ENCODE measurements around the gene CAMSAP1. TPM values are rescaled to one million over a fixed set of nuclear protein-coding genes. Genes with fewer than 3 reads are reported as not detected.
A peak's percentile ranks its signal among the peaks of the same experiment; 100 is the strongest.

Gene CAMSAP1
- total RNA-seq, 1 donor from 2014 or later: 31.3 TPM

DNA sequence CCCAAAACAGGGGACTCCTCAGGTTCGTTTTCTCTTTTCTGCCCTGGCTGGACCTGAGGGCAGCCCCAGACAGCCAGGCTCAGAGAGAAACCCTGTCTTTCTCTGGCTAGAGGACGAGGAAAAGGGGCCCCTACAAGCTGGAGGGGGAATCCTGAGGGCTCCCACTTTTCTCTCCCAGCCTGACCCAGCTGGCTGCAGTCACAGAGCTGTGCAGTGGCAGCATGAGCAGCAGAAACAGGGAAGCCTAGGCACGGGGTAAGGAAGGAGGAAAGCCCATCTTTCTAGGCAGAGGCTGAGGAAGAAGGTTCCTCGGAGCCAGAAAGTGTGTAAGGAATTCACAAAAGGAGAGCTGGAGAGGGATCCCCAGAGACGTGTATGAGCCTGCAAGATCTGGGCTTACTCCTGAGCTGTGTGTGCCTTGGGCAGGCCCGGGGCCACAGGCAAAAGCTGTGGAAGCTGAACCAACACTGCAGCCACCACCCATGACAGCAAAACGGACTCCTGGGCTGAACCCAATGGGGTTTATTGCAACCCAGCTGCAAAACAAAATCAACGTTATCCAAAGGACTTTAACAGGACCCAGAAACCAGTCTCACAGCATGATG, 16.2 kb downstream of the CAMSAP1 start:
- H3K27me3 ChIP-seq (ENCODE audit: control insufficient read depth in 3 of 3, insufficient read depth in 3 of 3, low read length in 3 of 3): no peaks in the 10 kb centered on the region
- no peaks in the 10 kb centered on the region for H3K36me3 ChIP-seq (ENCODE audit: control insufficient read depth in 3 of 3, insufficient read depth in 3 of 3, low read length in 3 of 3)
- no peak overlapping the region for H3K27ac ChIP-seq (ENCODE audit: low read depth, low read length)
- peak overlapping the region in 1 of 3 donors; percentile 33 for H3K9ac ChIP-seq (ENCODE audit: low read depth in 1 of 3, low read length in 3 of 3)
- H3K4me1 ChIP-seq (ENCODE audit: control insufficient read depth in 3 of 3, insufficient read depth in 3 of 3, low read length in 3 of 3): peaks cover 35 to 65% (median 60%) of the 10 kb centered on the region in 3 donors
- no peak overlapping the region for H3K4me3 ChIP-seq (ENCODE audit: low read length in 3 of 3)
- H3K9me3 ChIP-seq (ENCODE audit: control insufficient read depth in 3 of 3, low read length in 3 of 3): no peaks in the 10 kb centered on the region

DNA sequence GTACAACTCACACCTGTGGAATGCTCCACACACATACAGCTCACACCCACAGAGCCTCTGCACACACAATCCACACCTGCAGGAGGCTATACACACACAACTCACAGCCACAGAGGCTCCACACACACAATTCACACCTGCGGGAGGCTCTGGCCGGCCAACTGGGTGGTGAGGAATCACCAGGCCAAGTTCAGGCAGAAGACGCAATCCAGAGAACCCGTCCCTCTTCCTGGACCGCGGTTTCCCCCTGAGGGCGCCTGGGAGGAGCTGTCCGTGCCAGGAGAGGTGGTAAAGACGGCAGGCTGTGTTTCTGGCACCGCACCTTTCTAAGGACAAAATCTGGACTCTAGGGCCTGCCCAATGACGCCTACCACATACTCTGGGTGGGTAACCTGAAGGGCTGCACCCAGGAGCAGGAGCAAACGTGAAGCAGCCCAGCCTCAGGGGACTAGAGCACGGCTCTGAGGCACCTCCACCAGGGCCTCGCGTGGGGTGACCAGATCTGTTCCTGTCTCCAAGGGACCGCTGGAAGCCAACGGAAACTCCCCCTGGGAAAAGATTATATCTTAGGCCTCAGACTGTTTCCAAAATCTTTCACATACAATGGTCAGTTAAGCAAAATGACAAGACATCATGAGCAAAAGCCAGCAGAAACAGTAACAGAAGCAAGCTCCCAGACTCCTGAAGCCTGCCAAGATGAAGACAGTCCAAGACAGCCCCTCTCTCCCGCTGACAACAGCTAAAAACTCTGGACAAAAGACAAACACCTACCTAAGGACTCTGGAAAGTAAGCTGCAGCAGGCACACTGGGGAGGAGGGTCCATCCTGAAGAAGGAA, 16.9 kb downstream of the CAMSAP1 start:
- H3K36me3 ChIP-seq (ENCODE audit: control insufficient read depth in 3 of 3, insufficient read depth in 3 of 3, low read length in 3 of 3): no peaks in the 10 kb centered on the region
- peak overlapping the region in 1 of 3 donors; percentile 33 for H3K9ac ChIP-seq (ENCODE audit: low read depth in 1 of 3, low read length in 3 of 3)
- no peaks in the 10 kb centered on the region for H3K9me3 ChIP-seq (ENCODE audit: control insufficient read depth in 3 of 3, low read length in 3 of 3)
- peaks cover 36 to 71% (median 62%) of the 10 kb centered on the region in 3 donors for H3K4me1 ChIP-seq (ENCODE audit: control insufficient read depth in 3 of 3, insufficient read depth in 3 of 3, low read length in 3 of 3)
- H3K27ac ChIP-seq (ENCODE audit: low read depth, low read length): no peak overlapping the region
- no peak overlapping the region for H3K4me3 ChIP-seq (ENCODE audit: low read length in 3 of 3)
- no peaks in the 10 kb centered on the region for H3K27me3 ChIP-seq (ENCODE audit: control insufficient read depth in 3 of 3, insufficient read depth in 3 of 3, low read length in 3 of 3)

DNA sequence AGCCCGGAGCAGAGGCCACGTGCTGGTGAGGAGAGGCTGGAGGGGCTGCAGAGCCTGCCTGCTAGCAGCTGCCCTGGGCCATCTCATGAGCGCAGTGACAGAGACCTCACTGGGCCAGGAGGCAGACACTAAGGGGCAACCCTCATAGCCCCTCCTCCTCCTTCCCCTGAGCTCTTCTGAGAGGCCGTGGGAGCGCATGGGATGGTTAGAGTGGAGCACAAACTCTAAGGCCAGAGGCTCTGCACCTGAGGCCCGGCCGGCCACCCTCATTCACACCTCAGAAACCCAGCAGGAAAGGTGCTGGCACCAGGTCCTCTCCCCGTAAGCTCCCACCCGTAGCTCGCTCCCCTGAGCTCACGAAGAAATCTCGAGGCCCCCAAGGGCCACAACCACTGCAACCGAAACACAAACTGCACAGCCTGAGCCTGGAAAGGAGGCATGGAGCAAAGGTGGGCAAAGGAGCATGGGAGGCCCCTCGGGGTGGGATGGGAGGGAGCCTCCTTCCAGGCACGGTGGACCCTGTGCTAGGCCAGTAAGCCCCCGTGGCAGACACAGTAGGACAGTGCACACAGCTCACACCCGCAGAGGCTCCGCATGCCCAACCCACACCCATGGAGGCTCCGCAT, 17.7 kb downstream of the CAMSAP1 start:
- peaks cover 36 to 78% (median 70%) of the 10 kb centered on the region in 3 donors for H3K4me1 ChIP-seq (ENCODE audit: control insufficient read depth in 3 of 3, insufficient read depth in 3 of 3, low read length in 3 of 3)
- peak overlapping the region in 1 of 3 donors; percentile 8 for H3K9ac ChIP-seq (ENCODE audit: low read depth in 1 of 3, low read length in 3 of 3)
- no peak overlapping the region for H3K4me3 ChIP-seq (ENCODE audit: low read length in 3 of 3)
- H3K27me3 ChIP-seq (ENCODE audit: control insufficient read depth in 3 of 3, insufficient read depth in 3 of 3, low read length in 3 of 3): no peaks in the 10 kb centered on the region
- no peaks in the 10 kb centered on the region for H3K9me3 ChIP-seq (ENCODE audit: control insufficient read depth in 3 of 3, low read length in 3 of 3)
- H3K27ac ChIP-seq (ENCODE audit: low read depth, low read length): no peak overlapping the region
- no peaks in the 10 kb centered on the region for H3K36me3 ChIP-seq (ENCODE audit: control insufficient read depth in 3 of 3, insufficient read depth in 3 of 3, low read length in 3 of 3)

DNA sequence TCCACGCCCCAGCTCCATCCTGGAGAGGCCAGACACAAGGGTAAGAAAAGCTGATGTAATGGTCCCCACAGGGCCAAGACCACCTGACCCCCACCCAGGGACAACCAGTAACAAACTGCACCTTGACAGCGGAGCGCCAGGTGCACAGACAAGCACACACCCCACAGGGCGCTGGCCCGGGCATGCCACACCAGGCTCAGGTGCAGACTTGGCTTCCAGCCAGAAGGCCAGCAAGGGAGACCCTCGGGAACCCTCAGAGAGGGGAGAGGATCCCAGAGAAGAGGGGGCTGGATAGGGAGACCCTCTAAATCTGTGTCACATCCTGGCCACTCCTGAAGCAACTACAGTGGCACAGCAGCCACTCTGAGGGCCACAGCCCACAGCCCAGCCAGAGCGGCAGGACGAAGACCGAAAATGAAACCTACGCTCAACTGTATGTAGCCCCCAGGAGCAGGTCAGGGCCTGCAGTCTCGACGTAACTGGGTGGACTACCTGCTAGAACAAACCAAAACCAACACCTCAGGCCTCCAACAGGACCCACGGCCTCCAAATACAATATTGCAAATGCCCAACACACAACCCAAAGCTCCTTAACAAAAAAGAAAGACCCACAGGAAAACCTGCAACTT, 18.5 kb downstream of the CAMSAP1 start:
- Histone ChIP-seq H3K27me3 (ENCODE audit: control insufficient read depth in 3 of 3, insufficient read depth in 3 of 3, low read length in 3 of 3) (no peaks in the 10 kb centered on the region), H3K36me3 (ENCODE audit: control insufficient read depth in 3 of 3, insufficient read depth in 3 of 3, low read length in 3 of 3) (no peaks in the 10 kb centered on the region), H3K4me3 (ENCODE audit: low read length in 3 of 3) (no peak overlapping the region), H3K9ac (ENCODE audit: low read depth in 1 of 3, low read length in 3 of 3) (peak overlapping the region in 1 of 3 donors; percentile 62), H3K9me3 (ENCODE audit: control insufficient read depth in 3 of 3, low read length in 3 of 3) (no peaks in the 10 kb centered on the region), H3K27ac (ENCODE audit: low read depth, low read length) (no peak overlapping the region), H3K4me1 (ENCODE audit: control insufficient read depth in 3 of 3, insufficient read depth in 3 of 3, low read length in 3 of 3) (peaks cover 32 to 79% (median 72%) of the 10 kb centered on the region in 3 donors)

DNA sequence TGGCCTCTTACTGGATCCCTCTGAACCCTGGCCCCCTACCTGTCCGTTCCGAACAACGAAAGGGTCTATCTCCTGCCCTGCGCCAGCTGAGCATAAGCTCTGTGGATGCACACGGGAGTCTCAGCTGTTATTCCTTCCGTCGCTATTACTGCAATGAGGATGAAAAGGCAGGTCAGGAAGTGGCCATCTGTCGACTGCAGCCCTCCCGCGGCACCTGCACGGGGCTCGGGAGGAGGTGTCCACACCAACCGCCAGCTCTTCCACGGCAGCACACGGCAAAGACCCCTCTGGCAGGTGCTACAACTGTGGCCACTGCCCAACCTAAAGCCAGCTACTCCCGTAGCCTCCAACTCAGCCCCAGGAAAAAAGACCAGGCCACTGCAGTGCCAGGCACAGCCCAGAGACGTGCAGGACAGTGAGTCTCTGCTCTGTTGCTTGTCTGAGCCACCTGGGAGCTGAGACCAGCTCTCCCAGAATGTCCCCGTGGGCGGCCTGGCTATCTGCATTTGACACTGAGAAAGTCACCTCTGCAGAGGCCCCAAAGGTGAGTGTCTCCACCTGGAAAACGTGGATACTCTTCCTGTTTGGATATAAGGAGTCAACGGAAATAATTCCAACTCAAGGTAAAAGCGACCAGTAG, 19.1 kb downstream of the CAMSAP1 start:
- Histone ChIP-seq H3K4me3 (ENCODE audit: low read length in 3 of 3) (no peak overlapping the region), H3K27ac (ENCODE audit: low read depth, low read length) (peak overlapping the region; percentile 38), H3K36me3 (ENCODE audit: control insufficient read depth in 3 of 3, insufficient read depth in 3 of 3, low read length in 3 of 3) (no peaks in the 10 kb centered on the region), H3K27me3 (ENCODE audit: control insufficient read depth in 3 of 3, insufficient read depth in 3 of 3, low read length in 3 of 3) (no peaks in the 10 kb centered on the region), H3K9me3 (ENCODE audit: control insufficient read depth in 3 of 3, low read length in 3 of 3) (no peaks in the 10 kb centered on the region), H3K9ac (ENCODE audit: low read depth in 1 of 3, low read length in 3 of 3) (peak overlapping the region in 1 of 3 donors; percentile 62), H3K4me1 (ENCODE audit: control insufficient read depth in 3 of 3, insufficient read depth in 3 of 3, low read length in 3 of 3) (peaks cover 32 to 80% (median 74%) of the 10 kb centered on the region in 3 donors)

DNA sequence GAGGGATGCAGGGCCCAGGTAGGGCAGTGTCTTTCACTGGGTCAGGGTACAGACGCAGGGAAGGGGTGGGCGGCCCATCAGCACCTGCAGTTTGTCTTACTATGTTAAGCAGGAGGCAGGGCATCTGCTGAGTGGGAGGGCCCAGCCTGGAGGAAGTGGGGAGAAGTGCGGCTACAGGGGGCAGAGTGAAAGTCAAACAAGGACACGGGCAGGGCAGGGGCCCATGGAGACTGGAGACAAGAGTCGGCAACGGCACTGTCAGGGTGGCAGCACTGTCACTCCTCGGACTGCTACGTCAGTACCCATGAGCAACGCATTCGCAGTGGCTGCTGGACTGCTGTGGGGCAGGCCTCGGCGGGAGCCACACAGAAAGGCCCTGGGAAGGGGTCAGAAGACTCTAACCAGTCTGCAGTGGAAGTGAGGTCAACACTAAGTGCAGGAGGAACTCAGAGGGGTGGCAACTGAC, 19.7 kb downstream of the CAMSAP1 start:
- H3K4me1 ChIP-seq (ENCODE audit: control insufficient read depth in 3 of 3, insufficient read depth in 3 of 3, low read length in 3 of 3): peaks cover 32 to 81% (median 71%) of the 10 kb centered on the region in 3 donors
- H3K4me3 ChIP-seq (ENCODE audit: low read length in 3 of 3): peak overlapping the region in 2 of 3 donors; percentile 4 to 49
- H3K27ac ChIP-seq (ENCODE audit: low read depth, low read length): peak overlapping the region; percentile 38

DNA sequence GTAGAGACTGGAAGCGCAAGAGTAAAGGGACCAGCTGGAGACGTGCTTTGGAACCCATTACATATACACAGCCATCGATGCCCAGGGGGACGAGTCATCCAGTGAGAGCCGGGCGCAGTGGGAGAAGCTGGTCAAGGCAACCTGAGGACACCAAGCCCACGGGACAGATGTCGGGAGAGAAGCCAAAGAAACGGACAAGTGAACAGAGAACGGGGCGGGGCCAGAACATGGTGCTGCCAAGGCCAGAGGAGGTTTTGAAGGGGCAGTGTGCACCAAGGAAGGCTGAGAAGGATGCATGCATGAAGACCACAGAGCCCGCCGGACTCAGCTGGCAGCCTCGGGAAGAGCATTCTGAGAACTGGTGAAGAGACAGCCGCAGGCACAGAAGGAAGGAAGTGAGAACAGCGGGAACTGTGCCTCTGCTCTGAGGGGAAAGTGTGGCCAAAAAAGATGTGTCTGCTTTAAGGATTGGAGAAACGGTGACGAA, 20.3 kb downstream of the CAMSAP1 start:
- Histone ChIP-seq H3K9ac (ENCODE audit: low read depth in 1 of 3, low read length in 3 of 3) (peak overlapping the region; percentile 30 to 62 (median 45)), H3K36me3 (ENCODE audit: control insufficient read depth in 3 of 3, insufficient read depth in 3 of 3, low read length in 3 of 3) (peaks cover 0 to 4% (median 2%) of the 10 kb centered on the region in 3 donors), H3K9me3 (ENCODE audit: control insufficient read depth in 3 of 3, low read length in 3 of 3) (no peaks in the 10 kb centered on the region), H3K27ac (ENCODE audit: low read depth, low read length) (peak overlapping the region; percentile 77), H3K27me3 (ENCODE audit: control insufficient read depth in 3 of 3, insufficient read depth in 3 of 3, low read length in 3 of 3) (no peaks in the 10 kb centered on the region), H3K4me1 (ENCODE audit: control insufficient read depth in 3 of 3, insufficient read depth in 3 of 3, low read length in 3 of 3) (peaks cover 32 to 81% (median 71%) of the 10 kb centered on the region in 3 donors), H3K4me3 (ENCODE audit: low read length in 3 of 3) (peak overlapping the region; percentile 38 to 49 (median 45))

More for the DNA sequence above, 19.7 kb downstream of the CAMSAP1 start:
- Histone ChIP-seq H3K27me3 (ENCODE audit: control insufficient read depth in 3 of 3, insufficient read depth in 3 of 3, low read length in 3 of 3) (no peaks in the 10 kb centered on the region), H3K36me3 (ENCODE audit: control insufficient read depth in 3 of 3, insufficient read depth in 3 of 3, low read length in 3 of 3) (no peaks in the 10 kb centered on the region), H3K9me3 (ENCODE audit: control insufficient read depth in 3 of 3, low read length in 3 of 3) (no peaks in the 10 kb centered on the region), H3K9ac (ENCODE audit: low read depth in 1 of 3, low read length in 3 of 3) (peak overlapping the region; percentile 16 to 62 (median 27))

DNA sequence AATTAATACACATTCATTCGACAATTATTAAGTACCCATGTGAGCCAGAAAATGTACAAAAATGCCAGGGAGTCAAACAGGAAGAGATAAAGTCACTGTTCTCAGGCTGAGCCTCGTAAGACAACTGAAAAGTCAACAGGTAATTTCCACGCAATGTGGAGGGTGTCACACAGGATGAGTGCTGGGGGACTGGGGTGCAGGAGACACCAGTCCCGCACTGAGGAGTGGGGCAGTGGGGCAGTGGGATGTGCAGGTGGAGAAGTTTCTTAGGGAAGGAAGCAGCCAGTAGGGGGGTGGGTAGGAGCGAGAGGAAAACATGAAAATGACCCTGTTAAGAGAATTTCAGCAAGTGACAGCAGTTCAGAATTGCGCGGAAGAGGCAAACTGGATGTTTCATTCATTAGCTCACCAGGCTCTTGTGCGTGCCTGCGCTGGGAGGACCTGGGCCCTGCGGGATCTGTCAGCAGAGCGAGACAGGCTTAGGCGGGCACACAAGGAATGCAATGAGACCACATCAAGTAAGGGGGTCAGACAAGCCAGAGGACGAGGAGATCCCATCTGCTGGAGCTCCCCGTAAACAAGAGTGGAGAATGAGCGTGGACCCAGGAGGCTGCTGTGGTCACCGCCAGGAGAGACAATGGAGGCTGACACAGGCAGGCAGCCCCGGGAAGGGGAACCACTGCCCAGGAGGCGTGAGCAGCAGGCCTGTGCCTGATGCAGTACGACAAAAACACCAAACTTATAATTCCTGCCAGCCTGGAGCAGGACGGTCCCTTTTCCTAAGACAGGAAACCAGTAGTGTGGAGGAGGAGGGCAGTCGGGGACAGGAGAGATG, 21.0 kb downstream of the CAMSAP1 start:
- Histone ChIP-seq H3K27ac (ENCODE audit: low read depth, low read length) (peak overlapping the region; percentile 77), H3K4me3 (ENCODE audit: low read length in 3 of 3) (peak overlapping the region; percentile 38 to 49 (median 45)), H3K9ac (ENCODE audit: low read depth in 1 of 3, low read length in 3 of 3) (peak overlapping the region; percentile 30 to 62 (median 45)), H3K27me3 (ENCODE audit: control insufficient read depth in 3 of 3, insufficient read depth in 3 of 3, low read length in 3 of 3) (no peaks in the 10 kb centered on the region), H3K4me1 (ENCODE audit: control insufficient read depth in 3 of 3, insufficient read depth in 3 of 3, low read length in 3 of 3) (peaks cover 32 to 79% (median 70%) of the 10 kb centered on the region in 3 donors), H3K36me3 (ENCODE audit: control insufficient read depth in 3 of 3, insufficient read depth in 3 of 3, low read length in 3 of 3) (peaks cover 5 to 11% (median 8%) of the 10 kb centered on the region in 3 donors), H3K9me3 (ENCODE audit: control insufficient read depth in 3 of 3, low read length in 3 of 3) (no peaks in the 10 kb centered on the region)
